NCI-H2171 treated with DMSO at 0.1 percent for 48 hours (cell line): ENCODE results near the gene C1orf159.

Experiments
- DNase-seq: peaks from one replicate; lab custom pipeline; 2025; lab: John Stamatoyannopoulos, UW

The C1orf159 gene

GRCh38 chr1:1132042-1132950 is 16.4 kb upstream of the C1orf159 start:
- no peak for DNase-seq

- DNase-seq = no peak
Measured at GRCh38 chr1:1130206-1131120, 14.6 kb upstream of the C1orf159 start.

- no peak for DNase-seq
Measured at GRCh38 chr1:1129381-1129821, 13.5 kb upstream of the C1orf159 start.

- no peak for DNase-seq
Measured at GRCh38 chr1:1128454-1129139, 12.7 kb upstream of the C1orf159 start.

- no peak for DNase-seq
Measured at GRCh38 chr1:1127551-1128451, 11.9 kb upstream of the C1orf159 start.

GRCh38 chr1:1125945-1126344 is 10.1 kb upstream of the C1orf159 start:
- DNase-seq = no peak

GRCh38 chr1:1124786-1125642 is 9.1 kb upstream of the C1orf159 start:
- DNase-seq = no peak

GRCh38 chr1:1124508-1124785 is 8.6 kb upstream of the C1orf159 start:
- no peak for DNase-seq

- DNase-seq = no peak
Measured at GRCh38 chr1:1123581-1124507, 8.0 kb upstream of the C1orf159 start.

- DNase-seq = no peak
Measured at GRCh38 chr1:1122981-1123480, 7.1 kb upstream of the C1orf159 start.

GRCh38 chr1:1122078-1122811 is 6.4 kb upstream of the C1orf159 start:
- peak; percentile 53 for DNase-seq

GRCh38 chr1:1121611-1122077 is 5.8 kb upstream of the C1orf159 start:
- DNase-seq = peak; percentile 47

GRCh38 chr1:1120866-1121591 is 5.1 kb upstream of the C1orf159 start:
- DNase-seq = peak; percentile 79

GRCh38 chr1:1120096-1120495 is 4.2 kb upstream of the C1orf159 start:
- no peak for DNase-seq

- DNase-seq = peak; percentile 74
Measured at GRCh38 chr1:1119272-1119890, 3.5 kb upstream of the C1orf159 start.

GRCh38 chr1:1118876-1119220 is 3.0 kb upstream of the C1orf159 start:
- DNase-seq = no peak
